NCI-H345 (cell line): Measurements from ENCODE around the gene DGKI.
"Not testable (repeated sequence)": the region's sequence is repeated elsewhere in the genome, so short reads cannot be mapped to it uniquely, and the experiment has no call there.

Source experiments
- DNase-seq: peaks from one replicate; lab custom pipeline; 2025; lab: John Stamatoyannopoulos, UW

The DGKI gene

GRCh38 chr7:137835486-137836112, 11.2 kb downstream of the DGKI start:
- no peak for DNase-seq

- DNase-seq: no peak
These were observed 12.2 kb downstream of the DGKI start for GRCh38 chr7:137834552-137834951.

GRCh38 chr7:137832990-137833389, 13.8 kb downstream of the DGKI start:
- DNase-seq: not testable (repeated sequence)

- DNase-seq: no peak
These were observed 14.4 kb downstream of the DGKI start for GRCh38 chr7:137832382-137832781.

GRCh38 chr7:137831555-137831954, 15.2 kb downstream of the DGKI start:
- not testable (repeated sequence) for DNase-seq

GRCh38 chr7:137829337-137829992, 17.3 kb downstream of the DGKI start:
- DNase-seq: no peak

- DNase-seq: no peak
These were observed 18.3 kb downstream of the DGKI start for GRCh38 chr7:137828456-137828855.

- DNase-seq: no peak
These were observed 21.3 kb downstream of the DGKI start for GRCh38 chr7:137825489-137825888.

- DNase-seq: peak; percentile 61
These were observed 25.9 kb downstream of the DGKI start for GRCh38 chr7:137820677-137821420.

GRCh38 chr7:137820156-137820555, 26.6 kb downstream of the DGKI start:
- DNase-seq: peak; percentile 45

GRCh38 chr7:137818036-137818435, 28.7 kb downstream of the DGKI start:
- no peak for DNase-seq

GRCh38 chr7:137816696-137817320, 30.0 kb downstream of the DGKI start:
- no peak for DNase-seq

- no peak for DNase-seq
These were observed 33.2 kb downstream of the DGKI start for GRCh38 chr7:137813541-137813940.

- DNase-seq: no peak
These were observed 36.5 kb downstream of the DGKI start for GRCh38 chr7:137810248-137810647.

GRCh38 chr7:137804836-137805235, 41.9 kb downstream of the DGKI start:
- DNase-seq: peak; percentile 51

- DNase-seq: no peak
These were observed 45.3 kb downstream of the DGKI start for GRCh38 chr7:137801491-137801890.

- DNase-seq: no peak
These were observed 45.8 kb downstream of the DGKI start for GRCh38 chr7:137801003-137801402.

GRCh38 chr7:137798073-137798763, 48.6 kb downstream of the DGKI start:
- DNase-seq: no peak

- DNase-seq: no peak
These were observed 51.6 kb downstream of the DGKI start for GRCh38 chr7:137795211-137795610.

GRCh38 chr7:137791930-137792329, 54.8 kb downstream of the DGKI start:
- DNase-seq: peak; percentile 9

GRCh38 chr7:137790828-137791227, 55.9 kb downstream of the DGKI start:
- DNase-seq: no peak
